Measurements from ENCODE around the gene MLLT1.

Gene MLLT1

GRCh38 chr19:6233827-6234511 lies 45.8 kb downstream of the MLLT1 start:
- peak in 1 of 2 donors; percentile 44 for DNase-seq

- DNase-seq = no peak
These were observed 46.5 kb downstream of the MLLT1 start for GRCh38 chr19:6233056-6233826.

GRCh38 chr19:6232601-6233055 lies 47.1 kb downstream of the MLLT1 start:
- no peak for DNase-seq

GRCh38 chr19:6230991-6231448 lies 48.8 kb downstream of the MLLT1 start:
- no peak for DNase-seq

- no peak for DNase-seq
These were observed 49.6 kb downstream of the MLLT1 start for GRCh38 chr19:6229951-6230712.

- no peak for DNase-seq
These were observed 50.4 kb downstream of the MLLT1 start for GRCh38 chr19:6229216-6229913.

- DNase-seq = no peak
These were observed 51.1 kb downstream of the MLLT1 start for GRCh38 chr19:6228551-6229215.

GRCh38 chr19:6227936-6228325 lies 51.8 kb downstream of the MLLT1 start:
- DNase-seq = no peak

- DNase-seq = no peak
These were observed 52.4 kb downstream of the MLLT1 start for GRCh38 chr19:6227156-6227935.

GRCh38 chr19:6226444-6227155 lies 53.2 kb downstream of the MLLT1 start:
- DNase-seq = no peak

- DNase-seq = no peak
These were observed 53.8 kb downstream of the MLLT1 start for GRCh38 chr19:6226012-6226411.

GRCh38 chr19:6225232-6225865 lies 54.4 kb downstream of the MLLT1 start:
- no peak for DNase-seq

- no peak for DNase-seq
These were observed 55.5 kb downstream of the MLLT1 start for GRCh38 chr19:6224308-6224675.

GRCh38 chr19:6223461-6224307 lies 56.1 kb downstream of the MLLT1 start:
- no peak for DNase-seq

- DNase-seq = no peak
These were observed 56.9 kb downstream of the MLLT1 start for GRCh38 chr19:6222884-6223283.

- no peak for DNase-seq
These were observed 57.7 kb downstream of the MLLT1 start for GRCh38 chr19:6221878-6222746.

- DNase-seq = no peak
These were observed 58.4 kb downstream of the MLLT1 start for GRCh38 chr19:6221220-6221877.
